ENCODE measurements around the gene PEX11B. TPM values are rescaled to one million over a fixed set of nuclear protein-coding genes. Genes with fewer than 3 reads are reported as not detected.
A peak's percentile ranks its signal among the peaks of the same experiment; 100 is the strongest.

The PEX11B gene, protein sequence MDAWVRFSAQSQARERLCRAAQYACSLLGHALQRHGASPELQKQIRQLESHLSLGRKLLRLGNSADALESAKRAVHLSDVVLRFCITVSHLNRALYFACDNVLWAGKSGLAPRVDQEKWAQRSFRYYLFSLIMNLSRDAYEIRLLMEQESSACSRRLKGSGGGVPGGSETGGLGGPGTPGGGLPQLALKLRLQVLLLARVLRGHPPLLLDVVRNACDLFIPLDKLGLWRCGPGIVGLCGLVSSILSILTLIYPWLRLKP
- total RNA-seq = 10 to 100 TPM; 12.9 to 16.0 TPM
- polyA plus RNA-seq (2013, experiment 1 of 2) = 18.2 TPM
- polyA plus RNA-seq (2013, experiment 2 of 2) = 21.8 TPM
- long read RNA-seq, experiment 1, transcript PEX11B-201 (4 exons, 1,740 nt) = major isoform, 6 of 9 reads
- long read RNA-seq, experiment 1, partial matches to known transcripts = 1 of 9 reads
- long read RNA-seq, experiment 1, other reads (novel, unspliced or antisense) = 2 of 9 reads
- long read RNA-seq, experiment 2, transcript PEX11B-201 (4 exons, 1,740 nt) = major isoform, 33 of 38 reads
- long read RNA-seq, experiment 2, partial matches to known transcripts = 2 of 38 reads
- long read RNA-seq, experiment 2, other reads (novel, unspliced or antisense) = 3 of 38 reads
- long read RNA-seq, experiment 3, transcript PEX11B-201 (4 exons, 1,740 nt) = major isoform, 51 of 56 reads
- long read RNA-seq, experiment 3, partial matches to known transcripts = 1 of 56 reads
- long read RNA-seq, experiment 3, other reads (novel, unspliced or antisense) = 4 of 56 reads
- long read RNA-seq, experiment 4, transcript PEX11B-201 (4 exons, 1,740 nt) = major isoform, 52 of 63 reads
- long read RNA-seq, experiment 4, partial matches to known transcripts = 4 of 63 reads
- long read RNA-seq, experiment 4, other reads (novel, unspliced or antisense) = 6 of 63 reads

DNA sequence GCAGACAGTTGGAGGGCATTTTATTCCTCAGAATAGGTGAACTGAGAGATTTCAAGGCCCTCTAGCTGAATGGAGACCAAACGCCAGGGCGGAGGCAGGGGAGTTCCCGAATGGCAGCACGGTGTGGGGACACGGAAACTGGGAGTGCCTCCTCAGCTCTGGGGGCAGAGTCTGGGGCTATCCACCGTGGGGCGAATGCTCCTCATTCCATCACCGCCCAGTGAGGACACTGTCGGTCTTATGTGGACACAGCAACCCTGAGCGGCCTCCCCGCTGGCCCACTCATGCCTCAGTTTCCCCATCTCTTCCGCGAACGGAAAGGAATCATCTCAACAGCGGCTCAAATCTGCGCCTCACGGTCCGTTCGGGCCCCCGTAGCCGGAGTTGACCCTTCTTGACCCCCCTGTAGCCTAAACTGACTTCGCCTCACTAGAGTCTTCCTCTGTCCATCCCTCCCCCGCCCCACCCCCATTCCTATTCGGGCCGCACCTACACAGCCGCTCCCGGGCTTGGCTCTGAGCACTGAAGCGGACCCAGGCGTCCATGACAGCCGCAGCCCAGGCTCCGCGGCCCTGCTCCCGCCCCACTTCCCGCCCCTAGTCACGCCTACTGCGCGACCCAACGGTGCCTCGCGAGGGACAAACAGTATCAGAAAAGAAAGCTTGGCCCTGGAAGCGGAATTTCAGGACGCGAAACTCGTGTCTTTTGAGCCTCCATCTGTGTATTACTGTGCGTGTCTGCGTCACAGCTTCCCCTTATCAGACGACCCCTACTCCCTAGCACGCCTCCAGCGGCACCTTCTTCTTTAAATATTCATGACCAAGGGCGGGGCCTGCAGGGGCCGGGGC is at the start of gene PEX11B:
PEX11B (minus strand) TSS at position 574 of the 848 bp plus-strand sequence; CDS start at position 545, 29 bp downstream.
- Mint-ChIP-seq H3K27ac (peak within 1 kb of the TSS; percentile 94), H3K4me3 (peak within 1 kb of the TSS; percentile 83), H3K9me3 (no peaks in the 10 kb centered on the region), H3K27me3 (ENCODE audit: insufficient read depth) (no peaks in the 10 kb centered on the region), H3K36me3 (ENCODE audit: low read depth) (peaks cover 26% of the 10 kb centered on the region), H3K4me1 (peaks cover 24% of the 10 kb centered on the region)
- Histone ChIP-seq H3K27ac (ENCODE audit: low read depth, low read length) (peak within 1 kb of the TSS; percentile 43), H3K36me3 (ENCODE audit: control insufficient read depth, insufficient read depth, low read length) (peaks cover 37% of the 10 kb centered on the region), H3K27me3 (ENCODE audit: control insufficient read depth, insufficient read depth, low read length, poor library complexity, severe bottlenecking) (no peaks in the 10 kb centered on the region), H3K4me3 (ENCODE audit: low read length) (peak within 1 kb of the TSS; percentile 85), H3K9ac (ENCODE audit: extremely low read depth, low read length, poor library complexity, severe bottlenecking) (peak within 1 kb of the TSS; percentile 52), H3K9me3 (ENCODE audit: control insufficient read depth, low read length) (no peaks in the 10 kb centered on the region), H3K4me1 (ENCODE audit: control insufficient read depth, insufficient read depth, low read length) (peaks cover 8% of the 10 kb centered on the region)
- 3 to 6% methylated on average over 10 to 51 of the region's 51 CpGs for WGBS, 2 experiments (ENCODE audit: insufficient coverage in 1 of 2, insufficient read length in 1 of 2)
- TF ChIP-seq, protein P1, sequence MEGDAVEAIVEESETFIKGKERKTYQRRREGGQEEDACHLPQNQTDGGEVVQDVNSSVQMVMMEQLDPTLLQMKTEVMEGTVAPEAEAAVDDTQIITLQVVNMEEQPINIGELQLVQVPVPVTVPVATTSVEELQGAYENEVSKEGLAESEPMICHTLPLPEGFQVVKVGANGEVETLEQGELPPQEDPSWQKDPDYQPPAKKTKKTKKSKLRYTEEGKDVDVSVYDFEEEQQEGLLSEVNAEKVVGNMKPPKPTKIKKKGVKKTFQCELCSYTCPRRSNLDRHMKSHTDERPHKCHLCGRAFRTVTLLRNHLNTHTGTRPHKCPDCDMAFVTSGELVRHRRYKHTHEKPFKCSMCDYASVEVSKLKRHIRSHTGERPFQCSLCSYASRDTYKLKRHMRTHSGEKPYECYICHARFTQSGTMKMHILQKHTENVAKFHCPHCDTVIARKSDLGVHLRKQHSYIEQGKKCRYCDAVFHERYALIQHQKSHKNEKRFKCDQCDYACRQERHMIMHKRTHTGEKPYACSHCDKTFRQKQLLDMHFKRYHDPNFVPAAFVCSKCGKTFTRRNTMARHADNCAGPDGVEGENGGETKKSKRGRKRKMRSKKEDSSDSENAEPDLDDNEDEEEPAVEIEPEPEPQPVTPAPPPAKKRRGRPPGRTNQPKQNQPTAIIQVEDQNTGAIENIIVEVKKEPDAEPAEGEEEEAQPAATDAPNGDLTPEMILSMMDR (conservative IDR thresholded peaks at IDR 0.05) = no peak
- DNase-seq = peak; percentile 95

DNA sequence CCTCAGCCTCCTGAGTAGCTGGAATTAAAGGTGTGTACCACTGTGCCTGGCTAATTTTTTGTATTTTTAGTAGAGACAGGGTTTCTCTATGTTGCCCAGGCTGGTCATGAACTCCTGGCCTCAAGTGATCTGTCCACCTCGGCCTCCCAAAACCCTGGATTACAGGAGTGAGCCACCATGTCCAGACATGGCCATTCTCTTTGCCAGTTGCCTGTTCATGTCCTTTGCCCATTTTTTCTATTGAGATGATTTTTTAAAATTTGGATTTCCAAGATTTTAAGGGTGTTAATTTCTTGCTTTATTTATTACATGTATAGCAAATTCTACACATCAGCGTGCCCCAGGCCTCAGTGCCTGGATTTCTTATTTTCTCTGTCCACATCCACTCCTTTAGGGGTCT is 48.8 kb upstream of the PEX11B start:
- Histone ChIP-seq H3K27me3 (ENCODE audit: control insufficient read depth, insufficient read depth, low read length, poor library complexity, severe bottlenecking) (peaks cover 8% of the 10 kb centered on the region), H3K9ac (ENCODE audit: extremely low read depth, low read length, poor library complexity, severe bottlenecking) (no peak overlapping the region), H3K27ac (ENCODE audit: low read depth, low read length) (no peak overlapping the region), H3K9me3 (ENCODE audit: control insufficient read depth, low read length) (peaks cover 10% of the 10 kb centered on the region), H3K4me3 (ENCODE audit: low read length) (no peak overlapping the region), H3K36me3 (ENCODE audit: control insufficient read depth, insufficient read depth, low read length) (no peaks in the 10 kb centered on the region), H3K4me1 (ENCODE audit: control insufficient read depth, insufficient read depth, low read length) (peaks cover 3% of the 10 kb centered on the region)
- H3K27me3 Mint-ChIP-seq (ENCODE audit: insufficient read depth) = peaks cover 18% of the 10 kb centered on the region
- H3K36me3 Mint-ChIP-seq (ENCODE audit: low read depth) = peaks cover 7% of the 10 kb centered on the region
- H3K4me3 Mint-ChIP-seq = no peak overlapping the region
- WGBS, 2 experiments (ENCODE audit: insufficient coverage in 1 of 2, insufficient read length in 1 of 2) = 90 to 92% methylated on average over 1 to 2 of the region's 2 CpGs
- no peak overlapping the region for H3K27ac Mint-ChIP-seq
- TF ChIP-seq, protein P1 (conservative IDR thresholded peaks at IDR 0.05) = no peak
- peaks cover 13% of the 10 kb centered on the region for H3K4me1 Mint-ChIP-seq
- H3K9me3 Mint-ChIP-seq = peaks cover 12% of the 10 kb centered on the region
- DNase-seq = no peak
